Epithelial cell of proximal tubule (primary cell): ENCODE data around the gene AGRN. TPM values are rescaled to one million over a fixed set of nuclear protein-coding genes. Genes with fewer than 3 reads are reported as not detected.

Experiments used
- DNase-seq: peaks from one replicate; pipeline ENCODE4 v3.0.0-alpha.2; 2011; ENCODE audit warnings: low read depth
- H3K4me3 ChIP-seq: 2 replicates; pipeline ENCODE4 v1.5.1; 2011; ENCODE audit warnings: low read depth, mild to moderate bottlenecking, low read length
- total RNA-seq: library from RNA; depleted of rRNA; stranded (reverse); fragments of >200 nt; gene quantifications from 2 replicates; pipeline ENCODE4 v1.2.3, GENCODE V29; 2015
- TF ChIP-seq, protein P1 (sequence below): conservative IDR thresholded peaks from 2 replicates; pipeline ENCODE4 v1.5.1; 2012; ENCODE audit warnings: low read depth, mild to moderate bottlenecking, low read length

The AGRN gene
- total RNA-seq, 1 donor from 2014 or later: 462 TPM

DNA sequence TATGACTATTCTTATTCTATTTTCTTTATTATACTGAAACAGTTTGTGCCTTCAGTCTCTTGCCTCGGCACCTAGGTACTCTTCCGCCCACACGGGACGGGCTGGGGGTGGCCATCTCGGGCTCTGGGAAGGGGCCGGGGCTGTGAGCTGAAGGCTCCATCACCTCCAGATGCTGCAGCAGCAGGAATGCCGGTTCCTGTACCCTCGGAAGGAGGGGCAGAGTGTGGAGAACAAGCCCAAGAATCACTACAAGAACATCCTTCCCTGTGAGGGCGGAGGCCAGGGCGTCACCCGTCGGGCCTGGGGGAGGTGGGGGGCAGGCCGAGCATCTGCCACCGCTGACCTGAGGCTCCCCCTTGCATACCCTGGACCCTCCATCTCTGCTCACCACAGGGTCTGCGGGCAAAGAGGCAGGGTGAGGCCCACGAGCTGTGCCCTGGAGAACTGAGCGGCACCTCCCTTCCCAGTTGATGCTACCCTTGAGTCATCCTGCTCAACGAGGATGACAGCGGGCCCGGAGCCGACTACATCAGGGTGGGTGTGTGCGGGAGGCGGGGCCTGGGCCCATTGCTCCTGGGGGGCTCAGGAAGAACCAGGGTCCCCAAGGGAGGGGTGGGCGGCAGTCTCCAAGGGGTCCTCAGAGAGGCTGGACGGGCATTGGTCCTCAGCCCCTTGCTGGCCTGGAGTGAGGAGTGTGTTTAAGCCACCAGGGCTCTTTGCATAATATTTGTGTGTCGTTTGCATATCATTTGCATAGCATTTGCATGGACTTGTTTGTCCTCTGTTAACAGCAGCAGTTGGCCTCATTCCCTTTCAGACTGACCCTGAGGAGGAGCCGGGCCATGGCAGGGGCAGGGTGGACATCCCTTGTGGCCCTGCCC is 46.7 kb downstream of the AGRN start:
- DNase-seq: no peak
- H3K4me3 ChIP-seq: no peak overlapping the region

DNA sequence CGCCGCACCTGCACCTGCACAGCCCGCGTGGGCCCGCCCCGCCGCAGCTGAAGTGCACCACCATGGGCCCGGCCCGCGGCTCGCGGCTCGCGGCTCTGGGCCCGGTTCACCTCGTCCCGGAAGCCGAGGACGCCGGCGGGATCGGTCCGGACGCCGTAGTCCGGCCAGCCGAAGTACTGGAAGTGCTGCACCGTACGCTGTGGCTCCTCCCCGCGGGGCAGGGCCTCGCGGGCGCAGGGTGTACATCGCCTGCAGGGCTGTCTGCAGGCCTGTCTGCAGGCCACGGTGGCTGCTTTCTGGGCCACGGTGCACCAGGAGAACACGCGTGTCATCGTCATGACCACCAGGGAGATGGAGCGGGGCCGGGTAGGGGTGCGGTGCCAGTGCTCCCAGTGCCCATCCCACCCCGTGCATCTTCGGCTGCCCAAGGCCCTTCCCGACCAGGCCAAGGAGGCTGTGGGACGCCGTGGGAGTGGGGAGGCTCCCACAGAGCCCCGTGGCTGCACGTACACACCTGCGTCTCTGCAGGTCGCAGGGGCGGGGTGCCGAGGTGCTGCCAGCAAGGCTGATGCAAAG is 47.5 kb downstream of the AGRN start:
- DNase-seq: no peak
- no peak overlapping the region for H3K4me3 ChIP-seq
- TF ChIP-seq, protein P1, sequence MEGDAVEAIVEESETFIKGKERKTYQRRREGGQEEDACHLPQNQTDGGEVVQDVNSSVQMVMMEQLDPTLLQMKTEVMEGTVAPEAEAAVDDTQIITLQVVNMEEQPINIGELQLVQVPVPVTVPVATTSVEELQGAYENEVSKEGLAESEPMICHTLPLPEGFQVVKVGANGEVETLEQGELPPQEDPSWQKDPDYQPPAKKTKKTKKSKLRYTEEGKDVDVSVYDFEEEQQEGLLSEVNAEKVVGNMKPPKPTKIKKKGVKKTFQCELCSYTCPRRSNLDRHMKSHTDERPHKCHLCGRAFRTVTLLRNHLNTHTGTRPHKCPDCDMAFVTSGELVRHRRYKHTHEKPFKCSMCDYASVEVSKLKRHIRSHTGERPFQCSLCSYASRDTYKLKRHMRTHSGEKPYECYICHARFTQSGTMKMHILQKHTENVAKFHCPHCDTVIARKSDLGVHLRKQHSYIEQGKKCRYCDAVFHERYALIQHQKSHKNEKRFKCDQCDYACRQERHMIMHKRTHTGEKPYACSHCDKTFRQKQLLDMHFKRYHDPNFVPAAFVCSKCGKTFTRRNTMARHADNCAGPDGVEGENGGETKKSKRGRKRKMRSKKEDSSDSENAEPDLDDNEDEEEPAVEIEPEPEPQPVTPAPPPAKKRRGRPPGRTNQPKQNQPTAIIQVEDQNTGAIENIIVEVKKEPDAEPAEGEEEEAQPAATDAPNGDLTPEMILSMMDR: no peak

More for the DNA sequence above, 46.7 kb downstream of the AGRN start:
- TF ChIP-seq, protein P1: no peak

GRCh38 chr1:1067860-1068516 is 48.1 kb downstream of the AGRN start:
- H3K4me3 ChIP-seq: peak overlapping the region; percentile 70
- no peak for DNase-seq
- TF ChIP-seq, protein P1: no peak

GRCh38 chr1:1068517-1069055 is 48.7 kb downstream of the AGRN start:
- peak overlapping the region; percentile 70 for H3K4me3 ChIP-seq
- no peak for DNase-seq
- TF ChIP-seq, protein P1: no peak

- TF ChIP-seq, protein P1: no peak
- H3K4me3 ChIP-seq: peak overlapping the region; percentile 70
- no peak for DNase-seq
Observed at GRCh38 chr1:1069056-1069710, 49.3 kb downstream of the AGRN start.
